NCI-H2171 (cell line): ENCODE data around the gene CDKAL1.
"Not testable (repeated sequence)": the region's sequence is repeated elsewhere in the genome, so short reads cannot be mapped to it uniquely, and the experiment has no call there.

Source experiments
- DNase-seq: peaks from one replicate; lab custom pipeline; 2025; lab: John Stamatoyannopoulos, UW

CDKAL1 gene

GRCh38 chr6:21254460-21254859 lies 720.2 kb downstream of the CDKAL1 start:
- DNase-seq, result not testable (repeated sequence)

GRCh38 chr6:21256197-21256596 lies 721.9 kb downstream of the CDKAL1 start:
- no peak for DNase-seq

DNA sequence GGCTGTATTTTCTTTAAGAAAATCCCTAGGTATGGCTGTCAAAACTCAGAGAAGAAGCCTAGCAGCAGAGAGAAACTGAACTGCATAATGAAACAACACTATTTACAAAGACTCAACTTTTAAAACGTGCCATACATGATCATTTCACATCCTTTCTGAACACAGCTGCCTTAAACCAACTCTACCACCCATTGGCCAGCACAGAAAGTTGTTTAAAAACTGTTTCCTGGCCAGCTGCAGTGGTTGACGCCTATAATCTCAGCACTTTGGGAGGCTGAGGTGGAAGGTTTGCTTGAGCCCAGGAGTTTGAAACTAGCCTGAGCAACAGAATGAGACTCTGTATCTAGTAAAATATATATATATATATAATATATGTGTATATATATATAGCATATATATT lies 722.9 kb downstream of the CDKAL1 start:
- DNase-seq, result no peak

DNA sequence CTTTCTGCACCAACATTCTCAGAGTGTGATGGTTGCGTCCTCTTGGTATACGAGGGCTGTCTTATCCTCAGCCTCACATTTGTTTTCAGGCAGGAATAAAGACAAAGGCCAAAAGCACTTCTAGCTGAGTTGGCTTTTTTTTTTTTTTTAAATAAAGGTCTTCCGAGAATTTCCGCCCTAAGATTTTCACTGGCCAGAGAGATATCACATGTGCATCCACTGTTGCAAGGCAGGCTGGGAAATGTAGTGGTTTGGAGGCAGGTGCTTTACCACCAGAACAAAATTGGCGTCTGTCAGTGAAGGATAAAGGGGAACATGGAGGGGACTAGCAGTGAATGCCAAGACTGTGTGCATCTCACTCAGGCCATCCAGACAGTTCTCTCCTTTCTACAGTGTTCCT lies 724.4 kb downstream of the CDKAL1 start:
- no peak for DNase-seq

DNA sequence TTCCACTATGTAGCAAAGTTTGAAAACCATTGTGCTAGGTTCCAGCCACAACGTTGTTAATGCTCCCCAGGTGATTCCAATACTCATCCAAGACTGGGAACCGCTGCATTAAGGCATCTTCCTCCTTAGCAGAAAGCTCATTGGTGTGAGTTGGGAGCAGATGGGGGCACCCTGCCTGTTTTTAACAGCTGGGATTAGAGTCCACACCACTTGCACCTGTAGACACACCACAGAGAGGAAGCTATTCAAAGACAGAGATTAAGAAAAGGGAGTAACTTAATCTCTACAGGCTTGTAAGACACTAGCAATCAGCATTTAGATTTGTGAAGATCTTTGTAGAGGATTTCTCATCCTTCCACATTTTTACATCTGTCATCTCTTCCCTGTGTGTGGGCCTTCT lies 725.4 kb downstream of the CDKAL1 start:
- DNase-seq, result no peak

- DNase-seq, result no peak
These were observed 728.2 kb downstream of the CDKAL1 start for GRCh38 chr6:21262504-21262903.

GRCh38 chr6:21263531-21264287 lies 729.5 kb downstream of the CDKAL1 start:
- DNase-seq, result no peak

GRCh38 chr6:21264288-21265033 lies 730.2 kb downstream of the CDKAL1 start:
- DNase-seq, result no peak

GRCh38 chr6:21265034-21265729 lies 730.9 kb downstream of the CDKAL1 start:
- DNase-seq, result no peak

- no peak for DNase-seq
These were observed 731.4 kb downstream of the CDKAL1 start for GRCh38 chr6:21265730-21266044.

- DNase-seq, result no peak
These were observed 736.5 kb downstream of the CDKAL1 start for GRCh38 chr6:21270636-21271201.

DNA sequence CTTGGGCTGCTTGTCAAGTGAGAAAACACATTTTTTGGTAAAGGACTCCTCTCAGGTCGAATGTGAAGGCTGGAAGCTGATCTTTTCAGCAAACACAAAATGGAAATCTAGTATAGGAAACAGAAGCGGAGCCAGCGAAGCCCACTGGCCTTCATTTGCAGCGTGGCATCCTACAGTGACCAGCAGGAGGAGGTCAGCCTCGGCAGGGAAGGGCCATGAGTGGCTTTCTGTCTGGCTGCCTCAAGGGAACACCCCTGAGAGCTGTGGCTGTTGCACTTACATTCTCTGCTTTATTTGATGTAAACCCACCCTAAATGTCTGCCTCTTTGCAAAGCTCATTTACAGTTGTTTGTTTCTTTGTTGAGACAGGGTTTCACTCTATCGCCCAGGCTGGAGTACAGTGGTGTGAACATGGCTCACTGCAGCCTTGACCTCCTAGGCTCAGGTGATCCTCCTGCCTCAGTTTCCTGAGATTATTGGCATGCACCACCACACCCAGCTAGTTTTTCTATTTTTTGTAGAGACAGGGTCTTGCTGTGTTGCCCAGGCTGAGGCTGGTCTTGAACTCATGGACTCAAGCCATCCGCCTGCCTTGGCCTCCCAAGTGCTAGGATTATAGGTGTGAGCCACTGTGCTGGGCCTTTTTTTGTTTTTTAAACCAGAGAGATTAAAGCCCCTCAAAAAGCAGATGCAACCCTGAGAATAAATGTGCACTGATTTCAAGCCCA lies 737.3 kb downstream of the CDKAL1 start:
- DNase-seq, result no peak

GRCh38 chr6:21273451-21273850 lies 739.2 kb downstream of the CDKAL1 start:
- no peak for DNase-seq

GRCh38 chr6:21274851-21275250 lies 740.6 kb downstream of the CDKAL1 start:
- no peak for DNase-seq

GRCh38 chr6:21277601-21278374 lies 743.5 kb downstream of the CDKAL1 start:
- no peak for DNase-seq

DNA sequence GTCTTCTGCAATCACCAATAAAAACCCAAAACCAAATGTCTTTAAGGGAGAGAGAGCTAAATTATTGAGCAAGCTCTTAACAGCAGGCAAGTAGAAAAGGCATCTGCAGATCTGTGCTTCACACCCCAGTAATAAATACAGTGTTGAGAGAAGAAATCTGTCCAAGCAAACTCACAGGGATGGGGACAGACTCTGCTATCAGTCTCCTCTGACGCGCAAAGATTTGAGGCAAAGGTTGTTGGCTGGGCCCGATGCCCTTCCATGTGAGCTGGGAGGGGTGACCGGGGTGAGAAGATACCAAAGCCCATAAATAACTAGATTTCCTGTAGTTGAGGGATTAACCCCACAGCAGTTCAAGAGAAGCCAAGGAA lies 744.1 kb downstream of the CDKAL1 start:
- no peak for DNase-seq

GRCh38 chr6:21279619-21280018 lies 745.4 kb downstream of the CDKAL1 start:
- DNase-seq, result no peak

DNA sequence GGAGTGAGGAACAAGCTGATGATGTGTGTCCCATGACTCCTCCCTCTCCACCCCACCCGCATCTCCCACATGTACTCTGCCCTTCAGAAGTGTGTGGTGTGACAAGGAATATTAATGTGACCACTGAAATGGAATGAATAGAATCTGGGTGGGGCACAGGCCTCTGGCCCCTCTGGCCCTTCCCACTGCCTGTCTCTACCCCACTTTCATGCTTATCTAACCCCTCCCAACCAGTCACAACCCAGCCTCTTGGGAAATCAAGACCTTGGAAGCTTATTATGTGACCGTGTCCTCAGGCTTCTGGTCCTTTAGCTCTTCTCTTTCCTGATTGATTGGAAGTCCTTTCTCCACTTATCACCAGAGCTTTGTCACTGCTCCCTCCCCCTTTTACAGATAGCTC lies 747.1 kb downstream of the CDKAL1 start:
- no peak for DNase-seq
